Astrocyte of the cerebellum (primary cell): ENCODE data around the gene CRYBA1.
A peak's percentile ranks its signal among the peaks of the same experiment; 100 is the strongest.

Source experiments
- DNase-seq: peaks from one replicate; pipeline ENCODE4 v3.0.0-alpha.2; 2011; ENCODE audit warnings: low read depth
- H3K4me3 ChIP-seq: 2 replicates; pipeline ENCODE4 v1.5.1; 2011; ENCODE audit warnings: mild to moderate bottlenecking, low read depth, low read length, moderate library complexity
- CTCF ChIP-seq: IDR thresholded peaks from 2 replicates; pipeline ENCODE4 v1.5.1; 2012; ENCODE audit warnings: low read length, low read depth, moderate library complexity, mild to moderate bottlenecking; ENCODE audit errors: missing control alignments
- in situ Hi-C: cut with HindIII; loops from 2 replicates; pipeline ENCODE4 v1.10.0; 2017; ENCODE audit warnings: low sequenced_read_pairs

CRYBA1 gene

GRCh38 chr17:29243792-29244191, 2.9 kb upstream of the CRYBA1 start:
- no peak for DNase-seq
- H3K4me3 ChIP-seq = no peak overlapping the region
- peak; percentile 59 for TF ChIP-seq CTCF
- in situ Hi-C loops = no loop called here

DNA sequence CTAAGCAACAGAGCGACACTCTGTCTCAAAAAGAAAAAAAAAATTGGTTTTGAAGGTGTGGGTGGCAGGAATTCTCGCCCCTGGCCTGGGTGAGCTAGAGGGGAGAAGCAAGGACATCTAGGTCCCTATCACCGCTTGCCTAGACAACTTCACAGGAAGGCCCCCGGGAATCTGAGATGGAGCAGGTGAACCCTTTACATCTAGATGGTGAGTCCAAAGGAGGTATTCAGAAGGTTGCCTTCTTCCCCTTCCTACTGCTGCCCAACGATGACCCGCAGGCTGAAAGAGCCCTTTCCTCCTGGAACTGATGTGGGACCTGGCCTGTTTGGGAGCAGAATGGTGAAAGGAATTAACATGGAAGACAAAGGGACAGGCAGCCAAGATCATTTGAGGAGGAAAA, 1.3 kb upstream of the CRYBA1 start:
- DNase-seq = no peak
- H3K4me3 ChIP-seq = no peak overlapping the region
- in situ Hi-C loops = no loop called here
- no peak for TF ChIP-seq CTCF

DNA sequence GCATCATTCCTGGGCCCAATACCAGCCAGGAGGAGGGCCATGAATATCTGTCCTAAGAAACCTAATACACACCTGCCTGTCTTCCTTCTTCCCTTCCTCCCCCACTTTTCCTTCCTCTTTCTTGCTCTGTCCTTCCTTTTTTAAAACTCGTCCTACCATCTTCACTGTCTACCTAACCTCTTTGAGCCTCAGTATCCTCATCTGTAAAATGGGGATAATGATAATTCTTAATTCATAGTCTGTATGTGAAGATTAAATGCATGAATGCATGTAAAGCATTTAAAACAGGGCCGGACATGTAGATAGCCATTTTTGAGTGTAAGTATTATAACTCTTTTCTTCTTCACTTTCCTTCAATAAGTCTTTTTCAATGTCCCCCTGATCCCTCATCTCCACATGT, 560 bp downstream of the CRYBA1 start:
- no peak overlapping the region for H3K4me3 ChIP-seq
- DNase-seq = no peak
- in situ Hi-C loops = no loop called here
- no peak for TF ChIP-seq CTCF

- no peak for DNase-seq
- H3K4me3 ChIP-seq = no peak overlapping the region
- in situ Hi-C loops = no loop called here
- TF ChIP-seq CTCF = no peak
These were observed 2.2 kb downstream of the CRYBA1 start for GRCh38 chr17:29248845-29249244.

GRCh38 chr17:29250666-29251065, 4.0 kb downstream of the CRYBA1 start:
- no peak for TF ChIP-seq CTCF
- in situ Hi-C loops = no loop called here
- no peak overlapping the region for H3K4me3 ChIP-seq
- no peak for DNase-seq

DNA sequence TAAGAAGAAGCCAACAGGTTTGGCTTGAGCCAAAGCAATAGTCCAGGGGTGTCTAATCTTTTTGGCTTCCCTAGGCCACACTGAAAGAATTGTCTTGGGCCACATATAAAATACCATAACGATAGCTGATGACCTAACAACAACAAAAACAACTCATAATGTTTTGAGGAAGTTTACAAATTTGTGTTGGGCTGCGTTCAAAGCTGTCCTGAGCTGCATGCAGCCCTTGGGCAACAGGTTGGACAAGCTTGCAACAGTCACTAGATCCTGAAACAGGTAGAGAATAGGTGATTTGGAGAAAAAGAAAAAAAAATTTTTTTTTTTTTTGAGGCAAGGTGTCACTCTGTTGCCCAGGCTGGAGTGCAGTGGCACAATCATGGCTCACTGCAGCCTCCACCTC, 4.5 kb downstream of the CRYBA1 start:
- in situ Hi-C loops = no loop called here

More for the DNA sequence above, 4.5 kb downstream of the CRYBA1 start:
- no peak for DNase-seq
- TF ChIP-seq CTCF = no peak
- H3K4me3 ChIP-seq = no peak overlapping the region
